Suprapubic skin (tissue), 4 donors: ENCODE data around the gene NTMT2. TPM values are rescaled to one million over a fixed set of nuclear protein-coding genes. Genes with fewer than 3 reads are reported as not detected.

ENCODE experiments used
- DNase-seq, 2 donors: peaks; one replicate each; pipeline ENCODE4 v3.0.0-alpha.2; 2019; ENCODE audit warnings: low spot score in 2 of 2
- H3K27ac ChIP-seq: fragments of 200-600 bp; sonication (generic); one replicate; pipeline ENCODE4 v1.5.1; 2019
- H3K27me3 ChIP-seq: fragments of 200-600 bp; sonication (generic); one replicate; pipeline ENCODE4 v1.5.1; 2019
- H3K36me3 ChIP-seq: fragments of 200-600 bp; sonication (generic); one replicate; pipeline ENCODE4 v1.5.1; 2019
- H3K4me1 ChIP-seq: fragments of 200-600 bp; sonication (generic); one replicate; pipeline ENCODE4 v1.5.1; 2019
- H3K4me3 ChIP-seq: fragments of 200-600 bp; sonication (generic); one replicate; pipeline ENCODE4 v1.5.1; 2019; ENCODE audit warnings: mild to moderate bottlenecking
- H3K9me3 ChIP-seq: fragments of 200-600 bp; sonication (generic); one replicate; pipeline ENCODE4 v1.5.1; 2019
- CTCF ChIP-seq, 2 donors: fragments of 200-600 bp in 1 of 2; fragments of 450-650 bp in 1 of 2; sonication (generic) in 1 of 2; IDR thresholded peaks; one replicate each; pipeline ENCODE4 v1.5.1; 2016 to 2019; ENCODE audit warnings: antibody characterized with exemption in 2 of 2, mild to moderate bottlenecking in 1 of 2, moderate library complexity in 1 of 2
- EP300 ChIP-seq: sonication (generic); formaldehyde crosslinking; IDR thresholded peaks from one replicate; pipeline ENCODE4 v1.6.1; 2017; ENCODE audit warnings: antibody characterized with exemption
- POLR2A ChIP-seq, 2 donors: fragments of 450-650 bp; IDR thresholded peaks; one replicate each; pipeline ENCODE4 v1.6.1; 2017; ENCODE audit warnings: antibody characterized with exemption in 2 of 2, mild to moderate bottlenecking in 2 of 2, moderate library complexity in 2 of 2
- POLR2AphosphoS5 ChIP-seq, 3 donors: sonication (generic); formaldehyde crosslinking; IDR thresholded peaks; one replicate each; pipeline ENCODE4 v1.6.1; 2017; ENCODE audit warnings: antibody characterized with exemption in 3 of 3
- WGBS: methylation state at CpG from one replicate; pipeline ENCODE4 v1.1.5; 2018; 5-methylcytosine and 5-hydroxymethylcytosine counted together
- total RNA-seq, 4 donors: library from RNA; depleted of rRNA; stranded (reverse); fragments of >200 nt; gene quantifications; one replicate each; pipeline ENCODE4 v1.1.0, GENCODE V29; 2016

Gene NTMT2
- total RNA-seq, 4 donors from 2014 or later: not detected

- TF ChIP-seq POLR2AphosphoS5 (IDR thresholded peaks at IDR 0.05): no peak
- no peak for TF ChIP-seq EP300
- no peak for TF ChIP-seq CTCF (IDR thresholded peaks at IDR 0.05)
- no peak for TF ChIP-seq POLR2A (IDR thresholded peaks at IDR 0.05)
- no peak overlapping the region for H3K27ac ChIP-seq
- DNase-seq: no peak
- no peaks in the 10 kb centered on the region for H3K9me3 ChIP-seq
- 94% methylated on average over 1 of the region's 1 CpG for WGBS
- no peak overlapping the region for H3K4me3 ChIP-seq
- no peaks in the 10 kb centered on the region for H3K27me3 ChIP-seq
- no peaks in the 10 kb centered on the region for H3K4me1 ChIP-seq
- H3K36me3 ChIP-seq: no peaks in the 10 kb centered on the region
Measured at GRCh38 chr1:170155055-170155454, 9.3 kb downstream of the NTMT2 start.

- Histone ChIP-seq H3K27me3 (no peaks in the 10 kb centered on the region), H3K27ac (no peak overlapping the region), H3K4me1 (no peaks in the 10 kb centered on the region), H3K9me3 (no peaks in the 10 kb centered on the region), H3K4me3 (no peak overlapping the region), H3K36me3 (no peaks in the 10 kb centered on the region)
- whole genome bisulfite sequencing: 85% methylated on average over 2 of the region's 2 CpGs
- DNase-seq: no peak
- TF ChIP-seq POLR2AphosphoS5 (IDR thresholded peaks at IDR 0.05) (no peak), EP300 (no peak), CTCF (IDR thresholded peaks at IDR 0.05) (no peak), POLR2A (IDR thresholded peaks at IDR 0.05) (no peak)
Measured at GRCh38 chr1:170156594-170156993, 10.8 kb downstream of the NTMT2 start.

- Histone ChIP-seq H3K27me3 (no peaks in the 10 kb centered on the region), H3K36me3 (no peaks in the 10 kb centered on the region), H3K27ac (no peak overlapping the region), H3K4me1 (peaks cover 3% of the 10 kb centered on the region), H3K4me3 (no peak overlapping the region), H3K9me3 (no peaks in the 10 kb centered on the region)
- DNase-seq: no peak
- TF ChIP-seq POLR2A (IDR thresholded peaks at IDR 0.05) (no peak), EP300 (no peak), CTCF (IDR thresholded peaks at IDR 0.05) (no peak), POLR2AphosphoS5 (IDR thresholded peaks at IDR 0.05) (no peak)
- WGBS: 57% methylated on average over 2 of the region's 2 CpGs
Measured at GRCh38 chr1:170157820-170158219, 12.1 kb downstream of the NTMT2 start.

- H3K27ac ChIP-seq: no peak overlapping the region
- H3K36me3 ChIP-seq: no peaks in the 10 kb centered on the region
- H3K9me3 ChIP-seq: no peaks in the 10 kb centered on the region
- H3K27me3 ChIP-seq: no peaks in the 10 kb centered on the region
- WGBS: 48% methylated on average over 8 of the region's 8 CpGs
- H3K4me1 ChIP-seq: peaks cover 3% of the 10 kb centered on the region
- TF ChIP-seq EP300 (no peak), CTCF (IDR thresholded peaks at IDR 0.05) (no peak), POLR2A (IDR thresholded peaks at IDR 0.05) (no peak), POLR2AphosphoS5 (IDR thresholded peaks at IDR 0.05) (no peak)
- H3K4me3 ChIP-seq: no peak overlapping the region
- peak in 1 of 2 donors; percentile 58 for DNase-seq
Measured at GRCh38 chr1:170162459-170163246, 16.9 kb downstream of the NTMT2 start.

GRCh38 chr1:170164103-170164763 lies 18.5 kb downstream of the NTMT2 start:
- DNase-seq: no peak
- Histone ChIP-seq H3K27ac (no peak overlapping the region), H3K36me3 (no peaks in the 10 kb centered on the region), H3K4me3 (no peak overlapping the region), H3K4me1 (peaks cover 3% of the 10 kb centered on the region), H3K27me3 (no peaks in the 10 kb centered on the region), H3K9me3 (no peaks in the 10 kb centered on the region)
- no peak for TF ChIP-seq POLR2AphosphoS5 (IDR thresholded peaks at IDR 0.05)
- no peak for TF ChIP-seq POLR2A (IDR thresholded peaks at IDR 0.05)
- TF ChIP-seq EP300: no peak
- TF ChIP-seq CTCF (IDR thresholded peaks at IDR 0.05): no peak
- WGBS: 63% methylated on average over 4 of the region's 4 CpGs
